GM12864 (cell line): ENCODE measurements around the gene U2AF1L4.

Source experiments
- DNase-seq: peaks from one replicate; pipeline ENCODE4 v3.0.0-alpha.2; 2011; ENCODE audit warnings: low read depth
- H3K4me3 ChIP-seq: 2 replicates; pipeline ENCODE4 v1.5.1; 2011; ENCODE audit warnings: mild to moderate bottlenecking, low read depth, low read length, control low read depth
- TF ChIP-seq, protein P1 (sequence below): IDR thresholded peaks from 2 replicates; pipeline ENCODE4 v1.5.1; 2011; ENCODE audit warnings: low read depth, mild to moderate bottlenecking, moderate library complexity, low read length, control low read depth, inconsistent platforms; ENCODE audit errors: missing control alignments

The U2AF1L4 gene

DNA sequence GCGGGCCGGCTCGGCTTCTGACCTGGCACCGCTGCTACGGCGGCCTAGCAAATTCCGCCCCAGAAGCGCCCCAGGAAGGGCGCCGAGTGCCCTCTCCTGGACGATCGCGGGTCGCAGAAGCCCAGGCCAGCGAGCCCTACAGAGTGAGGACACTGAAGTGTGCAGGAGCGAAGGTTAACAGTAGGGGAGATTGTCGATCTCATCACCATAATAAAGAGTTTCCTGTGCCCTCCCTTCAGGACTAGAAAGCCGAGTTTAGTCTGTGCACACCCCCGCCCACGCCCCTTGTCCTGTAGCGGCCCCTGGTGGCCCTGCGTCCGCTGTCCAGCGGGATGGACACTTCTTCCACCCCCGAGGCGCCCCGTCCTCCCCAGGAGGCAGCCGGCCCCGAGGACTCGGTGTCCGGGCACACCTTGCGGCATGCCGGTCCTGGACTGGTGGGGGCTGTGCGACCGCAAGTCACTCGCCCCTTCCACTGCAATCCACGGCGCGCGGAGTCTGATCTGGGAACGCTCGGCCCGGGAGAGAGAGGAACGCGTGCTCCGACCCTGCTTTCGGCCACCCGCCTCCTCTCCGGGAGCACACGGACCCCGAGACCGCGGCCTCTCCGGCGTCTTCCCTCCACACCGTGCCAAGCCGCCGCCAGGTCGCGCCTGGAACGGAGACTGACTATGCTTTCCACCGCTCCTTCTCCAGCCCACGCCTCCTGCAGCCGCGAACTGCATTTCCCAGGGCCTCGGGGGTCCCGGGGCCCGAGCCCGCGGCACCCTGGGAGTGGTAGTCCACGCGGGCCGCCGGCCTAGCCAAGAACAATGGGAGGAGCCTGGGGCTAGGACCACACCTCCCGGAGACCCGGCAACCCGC, 28.2 kb downstream of the U2AF1L4 start:
- DNase-seq = peak; percentile 88
- TF ChIP-seq, protein P1, sequence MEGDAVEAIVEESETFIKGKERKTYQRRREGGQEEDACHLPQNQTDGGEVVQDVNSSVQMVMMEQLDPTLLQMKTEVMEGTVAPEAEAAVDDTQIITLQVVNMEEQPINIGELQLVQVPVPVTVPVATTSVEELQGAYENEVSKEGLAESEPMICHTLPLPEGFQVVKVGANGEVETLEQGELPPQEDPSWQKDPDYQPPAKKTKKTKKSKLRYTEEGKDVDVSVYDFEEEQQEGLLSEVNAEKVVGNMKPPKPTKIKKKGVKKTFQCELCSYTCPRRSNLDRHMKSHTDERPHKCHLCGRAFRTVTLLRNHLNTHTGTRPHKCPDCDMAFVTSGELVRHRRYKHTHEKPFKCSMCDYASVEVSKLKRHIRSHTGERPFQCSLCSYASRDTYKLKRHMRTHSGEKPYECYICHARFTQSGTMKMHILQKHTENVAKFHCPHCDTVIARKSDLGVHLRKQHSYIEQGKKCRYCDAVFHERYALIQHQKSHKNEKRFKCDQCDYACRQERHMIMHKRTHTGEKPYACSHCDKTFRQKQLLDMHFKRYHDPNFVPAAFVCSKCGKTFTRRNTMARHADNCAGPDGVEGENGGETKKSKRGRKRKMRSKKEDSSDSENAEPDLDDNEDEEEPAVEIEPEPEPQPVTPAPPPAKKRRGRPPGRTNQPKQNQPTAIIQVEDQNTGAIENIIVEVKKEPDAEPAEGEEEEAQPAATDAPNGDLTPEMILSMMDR = peak; percentile 73
- peak overlapping the region; percentile 89 for H3K4me3 ChIP-seq

DNA sequence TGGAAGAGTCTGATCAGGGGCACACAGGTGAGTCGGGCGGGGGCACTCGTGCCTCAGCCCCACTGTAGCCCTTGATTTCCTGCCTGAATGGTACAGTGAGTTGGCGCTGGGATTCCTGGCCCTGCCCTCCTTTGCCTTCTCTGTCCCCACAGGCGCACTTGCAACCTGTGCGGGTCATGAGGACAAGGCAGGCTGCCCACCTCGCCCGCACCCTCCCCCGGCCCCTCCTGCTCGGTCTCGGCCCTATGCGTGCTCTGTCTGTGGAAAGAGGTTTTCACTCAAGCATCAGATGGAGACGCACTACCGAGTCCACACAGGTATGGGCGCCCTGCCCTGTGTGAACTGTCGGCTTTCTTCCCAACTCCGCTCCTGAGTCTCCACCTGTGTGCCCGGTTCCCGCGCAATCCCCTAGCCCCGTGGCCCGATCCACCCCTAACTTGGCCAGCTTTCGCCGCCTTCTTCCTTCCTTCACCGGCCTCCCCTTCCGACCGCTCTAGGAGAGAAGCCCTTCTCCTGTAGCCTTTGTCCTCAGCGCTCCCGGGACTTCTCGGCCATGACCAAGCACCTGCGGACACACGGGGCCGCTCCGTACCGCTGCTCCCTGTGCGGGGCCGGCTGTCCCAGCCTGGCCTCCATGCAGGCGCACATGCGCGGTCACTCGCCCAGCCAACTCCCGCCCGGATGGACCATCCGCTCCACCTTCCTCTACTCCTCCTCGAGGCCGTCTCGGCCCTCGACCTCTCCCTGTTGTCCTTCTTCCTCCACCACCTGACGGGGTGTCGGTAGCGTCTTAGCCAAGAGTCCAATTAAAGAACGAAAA, 29.0 kb downstream of the U2AF1L4 start:
- TF ChIP-seq, protein P1 = no peak
- H3K4me3 ChIP-seq = peak overlapping the region; percentile 89
- DNase-seq = no peak

DNA sequence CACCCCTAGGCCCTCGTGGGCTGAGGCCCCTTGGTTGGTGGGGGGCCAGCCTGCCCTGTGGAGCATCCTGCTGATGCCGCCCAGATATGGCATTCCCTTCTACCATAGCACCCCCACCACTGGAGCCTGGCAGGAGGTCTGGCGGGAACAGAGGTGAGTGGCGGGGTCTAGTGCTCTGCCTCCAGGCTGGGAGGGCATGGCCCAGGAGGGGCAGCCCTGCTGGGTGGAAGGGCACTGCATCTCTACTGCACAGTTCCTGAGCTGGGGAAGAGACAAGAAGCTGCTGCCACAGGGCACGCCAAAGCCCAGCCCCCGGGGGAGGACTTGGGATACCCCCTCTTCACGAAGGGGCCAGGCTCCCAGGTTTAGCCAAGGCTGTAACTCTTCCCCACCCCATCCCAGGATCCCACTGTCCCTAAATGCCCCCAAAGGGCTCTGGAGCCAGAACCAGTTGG, 29.8 kb downstream of the U2AF1L4 start:
- DNase-seq = no peak
- TF ChIP-seq, protein P1 = no peak
- H3K4me3 ChIP-seq = peak overlapping the region; percentile 89

DNA sequence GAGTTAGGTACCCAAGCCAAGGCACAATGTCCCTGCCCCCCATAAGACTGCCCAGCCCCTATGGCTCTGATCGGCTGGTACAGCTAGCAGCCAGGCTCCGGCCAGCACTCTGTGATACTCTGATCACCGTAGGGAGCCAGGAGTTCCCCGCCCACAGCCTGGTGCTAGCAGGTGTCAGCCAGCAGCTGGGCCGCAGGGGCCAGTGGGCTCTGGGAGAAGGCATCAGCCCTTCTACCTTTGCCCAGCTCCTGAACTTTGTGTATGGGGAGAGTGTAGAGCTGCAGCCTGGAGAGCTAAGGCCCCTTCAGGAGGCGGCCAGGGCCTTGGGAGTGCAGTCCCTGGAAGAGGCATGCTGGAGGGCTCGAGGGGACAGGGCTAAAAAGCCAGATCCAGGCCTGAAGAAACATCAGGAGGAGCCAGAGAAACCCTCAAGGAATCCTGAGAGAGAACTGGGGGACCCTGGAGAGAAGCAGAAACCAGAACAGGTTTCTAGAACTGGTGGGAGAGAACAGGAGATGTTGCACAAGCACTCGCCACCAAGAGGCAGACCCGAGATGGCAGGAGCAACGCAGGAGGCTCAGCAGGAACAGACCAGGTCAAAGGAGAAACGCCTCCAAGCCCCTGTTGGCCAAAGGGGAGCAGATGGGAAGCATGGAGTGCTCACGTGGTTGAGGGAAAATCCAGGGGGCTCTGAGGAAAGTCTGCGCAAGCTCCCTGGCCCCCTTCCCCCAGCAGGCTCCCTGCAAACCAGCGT, 30.4 kb downstream of the U2AF1L4 start:
- TF ChIP-seq, protein P1 = peak; percentile 56
- no peak for DNase-seq
- H3K4me3 ChIP-seq = peak overlapping the region; percentile 89

DNA sequence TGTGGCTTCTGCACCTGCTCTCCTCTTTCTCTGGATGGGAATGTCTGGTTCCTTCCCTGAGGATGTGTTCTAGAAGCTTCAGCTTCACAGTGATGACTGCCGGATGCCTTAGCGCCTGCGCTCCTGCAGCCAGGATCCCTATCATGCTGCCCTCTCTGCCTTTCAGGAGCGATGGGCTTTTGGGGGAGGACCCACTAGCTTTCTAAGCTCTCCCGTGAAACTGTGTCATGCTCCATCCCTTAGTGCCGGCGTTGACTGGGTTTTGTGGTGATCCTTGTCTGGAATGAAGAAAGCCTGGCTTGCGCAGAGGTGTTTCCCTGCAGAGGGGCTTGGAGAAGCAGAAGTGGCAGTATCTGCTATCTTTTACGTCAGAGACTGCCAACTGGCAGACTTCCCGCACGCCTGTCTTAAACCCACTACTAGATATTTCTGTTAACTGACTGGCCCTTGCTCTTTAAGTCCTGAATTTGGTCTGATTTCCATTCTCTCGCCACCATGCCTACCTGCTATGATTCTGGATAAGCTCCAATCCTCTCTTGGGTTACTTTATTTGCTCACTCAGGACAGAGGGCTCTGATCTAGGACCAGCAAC, 31.2 kb downstream of the U2AF1L4 start:
- DNase-seq = no peak
- peak overlapping the region; percentile 89 for H3K4me3 ChIP-seq
- TF ChIP-seq, protein P1 = no peak

DNA sequence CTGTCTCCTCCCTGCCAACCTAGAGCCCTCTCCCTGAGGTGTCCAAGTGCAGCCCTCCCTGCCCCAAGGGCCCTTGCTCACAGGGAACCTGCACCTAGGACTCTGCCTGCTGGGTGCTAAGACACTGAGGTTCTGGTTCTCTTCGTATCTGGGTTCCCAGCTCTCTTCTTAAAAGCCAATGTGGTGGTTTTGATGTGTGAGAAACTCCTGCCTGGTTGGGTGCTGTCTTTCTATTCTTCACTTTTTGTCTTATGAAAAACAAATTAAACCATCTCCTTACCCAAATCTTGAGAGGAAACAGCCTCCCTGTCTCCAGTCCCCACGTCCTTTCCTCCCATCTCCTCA, 31.7 kb downstream of the U2AF1L4 start:
- TF ChIP-seq, protein P1 = peak; percentile 2
- peak overlapping the region; percentile 89 for H3K4me3 ChIP-seq
- no peak for DNase-seq
